Esophagus muscularis mucosa (tissue), 3 donors: ENCODE data around the gene FOXO3.

Experiments
- EP300 ChIP-seq: sonication (generic); formaldehyde crosslinking; IDR thresholded peaks from one replicate; pipeline ENCODE4 v1.6.1; 2017; ENCODE audit warnings: antibody characterized with exemption
- TF ChIP-seq, protein P1 (sequence below), 3 experiments: fragments of 200-600 bp in 2 of 3; fragments of 450-650 bp in 1 of 3; sonication (generic) in 2 of 3; IDR thresholded peaks; one replicate each; pipeline ENCODE4 v1.5.1; 2017 to 2019; ENCODE audit warnings: antibody characterized with exemption in 3 of 3, mild to moderate bottlenecking in 2 of 3, moderate library complexity in 1 of 3

DNA sequence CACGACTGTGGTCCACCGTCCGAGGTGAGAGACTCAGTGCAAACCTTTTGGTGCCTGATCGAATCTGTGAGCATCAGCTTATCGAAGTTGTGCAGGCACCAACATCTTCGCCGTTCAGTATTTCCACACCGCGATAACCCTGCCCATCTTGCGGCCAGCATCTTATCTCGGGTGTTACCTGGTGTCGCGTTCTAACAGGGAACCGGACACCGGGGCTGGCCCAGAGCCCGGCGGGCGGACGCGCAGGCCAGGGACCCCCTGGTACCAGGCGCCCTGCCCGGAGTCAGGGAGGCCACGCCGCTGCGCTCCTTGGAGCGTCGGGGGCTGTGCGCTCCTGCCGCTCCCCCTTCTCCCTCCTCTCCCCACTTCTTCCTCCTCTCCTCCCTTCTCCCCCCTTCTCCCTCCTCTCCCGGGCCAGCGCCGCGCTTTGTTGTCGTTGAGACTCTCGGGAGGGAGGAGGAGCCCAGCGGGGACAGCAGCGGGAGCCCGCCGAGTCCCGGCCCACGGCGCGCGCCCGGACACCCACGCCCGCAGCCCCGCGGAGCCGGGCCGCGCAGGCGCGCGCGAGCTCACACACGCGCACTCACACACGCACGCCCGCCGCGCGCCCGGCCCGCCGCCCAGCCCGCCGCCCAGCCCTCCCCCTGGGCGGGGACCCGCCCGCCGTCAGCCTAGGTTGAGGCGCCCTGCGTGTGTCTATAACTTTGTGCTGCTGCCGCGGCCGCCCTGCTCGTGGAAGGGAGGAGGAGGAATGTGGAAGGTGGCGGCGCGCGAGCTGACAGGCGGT, 1.4 kb upstream of the FOXO3 start:
- TF ChIP-seq, protein P1, sequence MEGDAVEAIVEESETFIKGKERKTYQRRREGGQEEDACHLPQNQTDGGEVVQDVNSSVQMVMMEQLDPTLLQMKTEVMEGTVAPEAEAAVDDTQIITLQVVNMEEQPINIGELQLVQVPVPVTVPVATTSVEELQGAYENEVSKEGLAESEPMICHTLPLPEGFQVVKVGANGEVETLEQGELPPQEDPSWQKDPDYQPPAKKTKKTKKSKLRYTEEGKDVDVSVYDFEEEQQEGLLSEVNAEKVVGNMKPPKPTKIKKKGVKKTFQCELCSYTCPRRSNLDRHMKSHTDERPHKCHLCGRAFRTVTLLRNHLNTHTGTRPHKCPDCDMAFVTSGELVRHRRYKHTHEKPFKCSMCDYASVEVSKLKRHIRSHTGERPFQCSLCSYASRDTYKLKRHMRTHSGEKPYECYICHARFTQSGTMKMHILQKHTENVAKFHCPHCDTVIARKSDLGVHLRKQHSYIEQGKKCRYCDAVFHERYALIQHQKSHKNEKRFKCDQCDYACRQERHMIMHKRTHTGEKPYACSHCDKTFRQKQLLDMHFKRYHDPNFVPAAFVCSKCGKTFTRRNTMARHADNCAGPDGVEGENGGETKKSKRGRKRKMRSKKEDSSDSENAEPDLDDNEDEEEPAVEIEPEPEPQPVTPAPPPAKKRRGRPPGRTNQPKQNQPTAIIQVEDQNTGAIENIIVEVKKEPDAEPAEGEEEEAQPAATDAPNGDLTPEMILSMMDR (IDR thresholded peaks at IDR 0.05): no peak
- no peak for TF ChIP-seq EP300
